Stimulated activated CD8-positive, alpha-beta memory T cell treated with anti-CD3 and anti-CD28 coated beads, Interleukin-4, amount 100 ng/mL, for 48 hours (primary cell): ENCODE measurements around the gene CUBN.

Experiments
- DNase-seq: peaks from one replicate; pipeline ENCODE4 v3.0.0-alpha.2; 2020

Gene CUBN

DNA sequence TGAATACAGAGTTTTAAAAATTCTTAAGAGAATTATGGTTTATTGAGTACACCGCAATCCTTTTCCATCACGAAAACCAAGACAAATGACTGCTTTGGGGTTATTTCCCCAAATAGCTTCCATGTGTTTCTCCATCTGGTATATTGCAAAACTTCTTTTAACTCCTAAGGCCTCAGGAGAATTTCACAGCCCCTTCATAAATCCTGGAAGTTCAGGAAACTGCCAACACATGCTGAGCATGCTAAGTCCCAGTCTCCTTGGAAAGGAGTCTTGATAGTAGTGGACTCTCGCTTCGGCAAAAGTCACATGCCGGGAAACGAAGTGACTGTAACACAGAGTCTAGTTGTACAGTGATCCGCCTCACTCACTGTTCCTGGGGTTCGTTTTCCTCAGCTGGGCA lies 224.3 kb downstream of the CUBN start:
- DNase-seq, result no peak

- DNase-seq, result no peak
These were observed 225.0 kb downstream of the CUBN start for GRCh38 chr10:16904639-16905061.

DNA sequence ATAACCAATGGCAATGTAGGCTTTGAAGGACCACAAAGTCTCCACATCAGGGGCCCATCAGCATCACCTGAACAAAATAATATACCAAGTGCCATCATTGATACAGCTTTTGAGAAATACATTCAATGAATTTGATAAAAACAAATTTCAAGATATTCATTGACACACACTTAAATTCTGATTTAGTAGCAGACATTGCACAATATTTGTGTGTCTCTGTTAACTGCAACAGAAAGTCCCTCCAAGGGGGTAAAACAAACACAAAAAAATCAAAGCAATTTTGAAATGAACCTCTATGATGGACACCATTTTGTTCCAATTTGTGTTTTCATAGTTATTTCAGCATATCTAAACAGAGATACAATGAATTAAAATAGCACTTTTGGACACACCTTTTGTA lies 225.6 kb downstream of the CUBN start:
- DNase-seq, result no peak

DNA sequence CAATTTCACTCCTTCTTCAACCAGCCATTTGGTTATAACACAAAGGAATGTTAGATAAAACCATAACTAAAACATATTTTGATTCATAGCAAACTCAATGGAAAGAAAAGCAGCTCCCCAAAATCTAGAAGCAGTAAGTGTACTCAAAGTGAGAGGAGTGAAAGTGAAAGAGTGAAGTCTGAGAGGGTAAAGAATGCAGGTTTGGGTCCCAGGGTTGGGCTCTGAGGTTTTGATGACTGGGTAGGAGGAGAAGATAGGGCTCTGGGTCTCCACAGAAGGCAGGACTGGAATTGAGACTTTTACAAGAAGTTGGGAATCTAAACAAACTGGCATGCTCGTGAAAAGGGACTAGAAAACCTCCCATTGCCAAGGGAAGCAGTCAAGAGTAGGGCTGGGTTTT lies 227.0 kb downstream of the CUBN start:
- DNase-seq, result no peak

- DNase-seq, result no peak
These were observed 228.5 kb downstream of the CUBN start for GRCh38 chr10:16901106-16901505.

DNA sequence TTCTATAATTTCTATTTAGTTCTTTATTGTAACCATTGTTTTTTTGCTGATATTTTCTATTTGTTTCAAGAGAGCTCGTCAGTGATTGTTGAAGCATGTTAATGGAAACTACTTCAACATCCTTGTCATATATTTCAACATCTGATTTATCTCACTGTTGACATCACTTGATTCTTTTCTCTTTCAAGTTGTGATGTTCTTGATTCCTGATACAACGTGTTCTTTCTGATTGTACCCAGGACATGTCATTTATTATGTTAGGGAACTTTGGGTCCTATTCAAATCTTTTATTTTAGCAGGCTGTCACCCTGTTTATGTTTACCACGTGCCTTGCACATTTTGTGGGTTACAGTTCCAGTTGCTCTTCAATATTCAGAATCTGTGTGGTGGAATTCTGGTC lies 232.6 kb downstream of the CUBN start:
- DNase-seq, result no peak

- no peak for DNase-seq
These were observed 234.8 kb downstream of the CUBN start for GRCh38 chr10:16894821-16895220.

DNA sequence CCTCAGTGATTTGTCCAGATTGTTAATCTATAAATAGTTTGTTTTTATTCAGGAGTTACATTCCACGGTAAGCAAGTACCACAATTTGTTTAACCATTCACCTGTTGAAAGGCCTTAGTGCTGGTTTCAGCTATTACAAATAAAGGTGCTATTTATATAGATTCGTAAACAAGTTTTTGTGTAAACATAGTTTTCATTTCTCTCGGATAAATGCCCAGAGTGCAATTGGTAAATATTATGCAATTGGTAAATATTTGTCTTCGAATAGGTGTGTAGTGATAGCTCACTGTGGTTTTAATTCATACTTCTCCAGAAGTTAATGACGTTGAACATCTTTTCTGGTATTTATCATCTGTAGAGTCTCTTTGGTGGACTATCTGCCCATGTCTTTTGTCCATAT lies 235.9 kb downstream of the CUBN start:
- DNase-seq, result no peak

- peak; percentile 46 for DNase-seq
These were observed 238.0 kb downstream of the CUBN start for GRCh38 chr10:16891375-16892313.

- no peak for DNase-seq
These were observed 238.9 kb downstream of the CUBN start for GRCh38 chr10:16890691-16891090.

- no peak for DNase-seq
These were observed 242.0 kb downstream of the CUBN start for GRCh38 chr10:16887565-16887964.

DNA sequence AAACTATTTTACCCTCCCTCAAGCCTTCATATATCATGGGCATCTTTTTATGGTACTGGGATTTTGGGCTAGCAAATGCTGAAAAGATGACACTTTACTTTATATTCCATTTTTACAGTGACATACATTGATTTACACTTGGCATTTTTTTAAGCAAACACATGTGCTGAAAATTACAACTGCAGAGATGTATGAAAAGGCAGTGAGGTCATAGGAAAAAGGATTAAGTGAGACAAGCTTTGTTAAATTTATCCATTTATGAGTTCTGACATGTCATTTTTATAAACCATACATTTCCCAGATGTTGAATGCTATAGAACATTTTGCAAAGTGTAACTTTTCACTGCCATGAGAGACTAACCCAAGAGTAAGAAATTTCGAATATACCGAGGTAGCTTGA lies 243.6 kb downstream of the CUBN start:
- DNase-seq, result no peak

GRCh38 chr10:16884497-16884896 lies 245.1 kb downstream of the CUBN start:
- no peak for DNase-seq

DNA sequence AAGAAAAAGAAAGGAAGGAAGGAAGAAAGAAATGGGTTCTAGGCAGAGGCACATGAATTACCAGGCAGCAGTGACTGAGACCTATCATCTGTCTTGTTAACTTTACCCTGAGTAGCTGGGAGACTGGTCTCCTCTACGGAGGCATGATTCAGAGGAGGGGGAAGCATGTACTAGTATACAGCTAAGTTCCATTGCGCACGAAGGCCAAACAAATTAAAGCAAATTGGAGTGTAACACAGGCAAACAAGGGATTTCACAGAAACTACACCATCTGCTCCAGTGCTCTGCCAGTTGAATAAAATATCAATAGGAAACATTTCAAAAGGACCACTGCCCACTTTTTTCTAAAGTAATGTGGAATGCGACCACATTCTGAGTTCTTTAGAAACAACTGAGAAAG lies 246.5 kb downstream of the CUBN start:
- no peak for DNase-seq

- no peak for DNase-seq
These were observed 259.3 kb downstream of the CUBN start for GRCh38 chr10:16870331-16870730.

GRCh38 chr10:16867990-16868389 lies 261.6 kb downstream of the CUBN start:
- no peak for DNase-seq

DNA sequence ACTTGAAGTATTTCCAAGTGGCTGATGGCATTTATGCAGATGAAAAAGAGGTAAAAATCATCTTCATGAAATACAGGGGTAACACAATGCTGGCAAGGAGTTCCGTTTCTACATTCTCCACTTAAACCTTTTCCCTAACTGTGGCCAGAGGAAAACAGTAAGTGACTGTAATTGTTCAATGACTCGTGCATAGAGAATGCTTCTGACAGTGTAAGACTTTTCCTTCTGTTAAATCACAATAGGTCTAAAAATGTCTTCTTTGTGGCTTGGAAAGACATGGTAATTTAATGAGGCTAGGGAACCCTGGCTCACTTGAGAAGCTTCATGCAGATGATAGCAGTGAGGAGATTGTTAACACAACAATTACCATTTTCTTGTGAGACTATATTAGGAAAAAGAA lies 262.1 kb downstream of the CUBN start:
- DNase-seq, result no peak

GRCh38 chr10:16866541-16867275 lies 262.9 kb downstream of the CUBN start:
- no peak for DNase-seq

GRCh38 chr10:16865766-16866165 lies 263.8 kb downstream of the CUBN start:
- DNase-seq, result no peak

GRCh38 chr10:16863766-16864165 lies 265.8 kb downstream of the CUBN start:
- no peak for DNase-seq

GRCh38 chr10:16857419-16857818 lies 272.2 kb downstream of the CUBN start:
- no peak for DNase-seq

- DNase-seq, result no peak
These were observed 273.0 kb downstream of the CUBN start for GRCh38 chr10:16856567-16856966.

DNA sequence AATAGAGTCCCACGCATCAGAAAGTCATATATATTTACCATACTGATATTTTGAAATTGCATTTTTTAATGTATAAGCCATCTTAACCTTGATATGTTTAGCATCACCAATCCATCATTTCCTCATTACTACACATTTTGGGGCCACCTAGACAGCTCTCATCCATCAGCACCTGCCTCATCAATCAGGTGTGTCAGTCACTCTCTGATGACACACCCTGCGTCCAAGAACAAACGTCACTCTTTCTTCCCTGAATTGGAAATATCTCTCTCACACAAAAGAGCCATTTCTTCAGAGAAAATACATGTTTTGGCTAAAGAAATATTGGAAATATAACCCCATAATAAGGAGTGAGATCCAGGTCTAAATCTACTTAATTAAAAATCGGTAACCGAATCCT lies 273.5 kb downstream of the CUBN start:
- no peak for DNase-seq

GRCh38 chr10:16854623-16855022 lies 275.0 kb downstream of the CUBN start:
- no peak for DNase-seq
